CD4-positive, alpha-beta memory T cell (primary cell): Measurements from ENCODE around the gene S100Z. TPM values are rescaled to one million over a fixed set of nuclear protein-coding genes. Genes with fewer than 3 reads are reported as not detected.
A peak's percentile ranks its signal among the peaks of the same experiment; 100 is the strongest.

ENCODE experiments used
- CTCF ChIA-PET: fragments of 350-600 bp; sonication (Branson Sonifier 250); formaldehyde crosslinking; loops from one replicate; lab custom pipeline; 2021; ENCODE audit warnings: inconsistent platforms; ENCODE audit not compliant: partially characterized antibody; lab: Charles Lee
- POLR2A ChIA-PET: fragments of 350-600 bp; sonication (Branson Sonifier 250); formaldehyde crosslinking; loops from one replicate; lab custom pipeline; 2021; ENCODE audit not compliant: partially characterized antibody; lab: Charles Lee
- DNase-seq, 5 donors: peaks; one replicate each; pipeline versions ENCODE4 v3.0.0 to v3.0.0-alpha.2; 2020 to 2022; ENCODE audit warnings: mixed read lengths in 1 of 5
- H3K27ac ChIP-seq: one replicate; pipeline ENCODE4 v1.7.0; 2013; ENCODE audit warnings: low read depth, low read length
- H3K27me3 ChIP-seq: 2 replicates; pipeline ENCODE4 v1.7.0; 2013; ENCODE audit warnings: mild to moderate bottlenecking, low read length, moderate library complexity; ENCODE audit not compliant: insufficient read depth
- H3K36me3 ChIP-seq: 2 replicates; pipeline ENCODE4 v1.7.0; 2013; ENCODE audit warnings: mild to moderate bottlenecking, low read length, moderate library complexity; ENCODE audit not compliant: insufficient read depth
- H3K4me1 ChIP-seq: 2 replicates; pipeline ENCODE4 v1.7.0; 2013; ENCODE audit warnings: mild to moderate bottlenecking, low read length, moderate library complexity; ENCODE audit not compliant: insufficient read depth
- H3K4me3 ChIP-seq, 2 donors: one replicate each; pipeline ENCODE4 v1.7.0; 2013; ENCODE audit warnings: low read length in 2 of 2, mild to moderate bottlenecking in 1 of 2
- H3K9me3 ChIP-seq, 2 donors: one replicate each; pipeline ENCODE4 v1.7.0; 2013; ENCODE audit warnings: low read length in 2 of 2, control low read depth in 1 of 2; ENCODE audit not compliant: control insufficient read depth in 1 of 2
- H3K27ac Mint-ChIP-seq, 7 donors: one replicate each; pipeline ENCODE4 v1.8.0; 2020 to 2021; ENCODE audit warnings: mixed read lengths in 7 of 7, mild to moderate bottlenecking in 6 of 7, inconsistent platforms in 3 of 7, moderate library complexity in 3 of 7
- H3K27me3 Mint-ChIP-seq, 2 donors: one replicate each; pipeline ENCODE4 v1.8.0; 2020 to 2021; ENCODE audit warnings: mixed read lengths in 2 of 2
- H3K36me3 Mint-ChIP-seq, 2 donors: one replicate each; pipeline ENCODE4 v1.8.0; 2020 to 2021; ENCODE audit warnings: mixed read lengths in 2 of 2, inconsistent platforms in 1 of 2, mild to moderate bottlenecking in 1 of 2
- H3K4me1 Mint-ChIP-seq, 4 donors: one replicate each; pipeline ENCODE4 v1.8.0; 2020 to 2021; ENCODE audit warnings: mixed read lengths in 4 of 4, mild to moderate bottlenecking in 1 of 4
- H3K4me3 Mint-ChIP-seq, 8 donors: one replicate each; pipeline ENCODE4 v1.8.0; 2020 to 2021; ENCODE audit warnings: mixed read lengths in 8 of 8, mild to moderate bottlenecking in 7 of 8, moderate library complexity in 6 of 8, inconsistent platforms in 3 of 8
- H3K9me3 Mint-ChIP-seq, 8 donors: one replicate each; pipeline ENCODE4 v1.8.0; 2020 to 2021; ENCODE audit warnings: mixed read lengths in 8 of 8, mild to moderate bottlenecking in 5 of 8, inconsistent platforms in 3 of 8, moderate library complexity in 1 of 8
- intact Hi-C: fragments of 100-400 bp; cut with micrococcal nuclease; formaldehyde crosslinking; loops from one replicate; pipeline ENCODE4 v1.15.1; 2023
- polyA plus RNA-seq, 2 donors: library from polyadenylated mRNA; unstranded; fragments of 300-500 nt; fragmentation: Illumina TruSeq; gene quantifications; one replicate each; pipeline ENCODE4 v1.2.3, GENCODE V29; 2021
- total RNA-seq, 2 experiments: library from RNA; stranded (reverse); gene quantifications; one replicate each; pipeline ENCODE4 v1.2.3, GENCODE V29; 2021

The S100Z gene
- total and polyA plus RNA-seq, 4 experiments from 2014 or later: 0.13 to 2.3 (median 1.4) TPM

GRCh38 chr5:76946090-76946489, 96.3 kb downstream of the S100Z start:
- intact Hi-C loops: no loop called here
- Histone ChIP-seq H3K9me3 (no peaks in the 10 kb centered on the region), H3K27me3 (no peaks in the 10 kb centered on the region), H3K27ac (no peak overlapping the region), H3K36me3 (no peaks in the 10 kb centered on the region), H3K4me1 (no peaks in the 10 kb centered on the region), H3K4me3 (no peak overlapping the region)
- H3K4me1 Mint-ChIP-seq: no peaks in the 10 kb centered on the region
- peaks cover 0 to 2% (median 0%) of the 10 kb centered on the region in 8 donors for H3K9me3 Mint-ChIP-seq
- peaks cover 8 to 15% of the 10 kb centered on the region in 2 donors for H3K27me3 Mint-ChIP-seq
- H3K36me3 Mint-ChIP-seq: no peaks in the 10 kb centered on the region
- H3K27ac Mint-ChIP-seq: no peak overlapping the region
- H3K4me3 Mint-ChIP-seq: no peak overlapping the region
- DNase-seq: no peak
- ChIA-PET POLR2A (no interaction called here), CTCF (no interaction called here)

- Mint-ChIP-seq H3K9me3 (no peaks in the 10 kb centered on the region), H3K27ac (no peak overlapping the region), H3K36me3 (no peaks in the 10 kb centered on the region), H3K27me3 (peaks cover 8 to 22% of the 10 kb centered on the region in 2 donors), H3K4me1 (no peaks in the 10 kb centered on the region), H3K4me3 (no peak overlapping the region)
- Histone ChIP-seq H3K36me3 (no peaks in the 10 kb centered on the region), H3K9me3 (no peaks in the 10 kb centered on the region), H3K4me1 (no peaks in the 10 kb centered on the region), H3K4me3 (no peak overlapping the region), H3K27me3 (no peaks in the 10 kb centered on the region), H3K27ac (no peak overlapping the region)
- intact Hi-C loops: no loop called here
- POLR2A ChIA-PET: no interaction called here
- CTCF ChIA-PET: no interaction called here
- no peak for DNase-seq
Measured at GRCh38 chr5:76947082-76947503, 97.3 kb downstream of the S100Z start.

- H3K4me3 ChIP-seq: no peak within 1 kb of the TSS
- CTCF ChIA-PET: no interaction called here
- no peak for DNase-seq
Measured at GRCh38 chr5:76952795-76953536, 103.2 kb downstream of the S100Z start, which contains the start of gene CRHBP. TSS of gene CRHBP (plus strand) at chr5:76953045. CDS start at chr5:76953135, 90 bp downstream.

DNA sequence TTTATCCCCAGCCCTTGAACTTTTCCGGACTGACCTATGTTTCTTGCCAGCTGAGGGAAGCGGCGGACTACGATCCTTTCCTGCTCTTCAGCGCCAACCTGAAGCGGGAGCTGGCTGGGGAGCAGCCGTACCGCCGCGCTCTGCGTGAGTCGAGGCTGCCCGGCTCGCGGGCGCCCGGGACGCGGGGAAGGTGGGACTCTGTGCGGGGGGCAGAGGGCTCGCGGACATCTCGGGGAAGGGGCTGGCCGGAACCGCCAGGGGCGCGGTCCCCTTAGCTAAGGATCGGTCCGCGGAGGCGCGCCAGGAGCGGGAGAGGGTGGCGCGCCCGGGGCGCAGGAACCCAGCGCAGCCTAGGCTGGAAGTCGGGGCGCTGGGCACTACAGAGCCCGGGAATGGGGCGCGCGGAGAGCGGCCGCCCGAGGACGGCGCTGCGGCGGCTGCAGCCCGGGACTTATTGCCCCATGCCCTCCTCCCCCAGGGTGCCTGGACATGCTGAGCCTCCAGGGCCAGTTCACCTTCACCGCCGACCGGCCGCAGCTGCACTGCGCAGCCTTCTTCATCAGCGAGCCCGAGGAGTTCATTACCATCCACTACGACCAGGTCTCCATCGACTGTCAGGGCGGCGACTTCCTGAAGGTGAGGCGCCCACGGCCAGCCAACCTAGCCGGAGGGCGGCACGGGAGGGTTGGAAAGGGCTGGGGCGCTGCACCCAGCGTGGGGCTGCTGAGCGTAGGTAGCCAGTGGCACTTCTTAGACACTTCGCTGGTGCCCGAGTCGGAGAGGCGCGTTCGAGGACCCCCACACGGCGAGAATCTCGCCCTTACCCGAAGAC, 104.0 kb downstream of the S100Z start:
- DNase-seq: no peak
- POLR2A ChIA-PET: no interaction called here
- no peaks in the 10 kb centered on the region for H3K36me3 Mint-ChIP-seq
- H3K4me1 ChIP-seq: peaks cover 6% of the 10 kb centered on the region
- no peak overlapping the region for H3K27ac ChIP-seq
- intact Hi-C loops: no loop called here
- no peaks in the 10 kb centered on the region for H3K9me3 ChIP-seq
- no peaks in the 10 kb centered on the region for H3K36me3 ChIP-seq
- CTCF ChIA-PET: no interaction called here
- H3K4me3 Mint-ChIP-seq: peak overlapping the region in 3 of 8 donors; percentile 25 to 55 (median 36)
- H3K4me1 Mint-ChIP-seq: peaks cover 0 to 18% (median 3%) of the 10 kb centered on the region in 4 donors
- H3K4me3 ChIP-seq: no peak overlapping the region
- H3K27ac Mint-ChIP-seq: no peak overlapping the region
- H3K27me3 ChIP-seq: peaks cover 16% of the 10 kb centered on the region
- H3K9me3 Mint-ChIP-seq: no peaks in the 10 kb centered on the region
- peaks cover 25 to 39% of the 10 kb centered on the region in 2 donors for H3K27me3 Mint-ChIP-seq

More at GRCh38 chr5:76952795-76953536, 103.2 kb downstream of the S100Z start, which contains the start of gene CRHBP:
- peaks cover 25 to 44% of the 10 kb centered on the region in 2 donors for H3K27me3 Mint-ChIP-seq
- Histone ChIP-seq H3K36me3 (no peaks in the 10 kb centered on the region), H3K27ac (no peak within 1 kb of the TSS), H3K27me3 (peaks cover 16% of the 10 kb centered on the region), H3K4me1 (peaks cover 6% of the 10 kb centered on the region), H3K9me3 (no peaks in the 10 kb centered on the region)
- H3K4me3 Mint-ChIP-seq: peak within 1 kb of the TSS in 3 of 8 donors; percentile 25 to 55 (median 36)
- H3K27ac Mint-ChIP-seq: no peak within 1 kb of the TSS
- intact Hi-C loops: no loop called here
- H3K4me1 Mint-ChIP-seq: peaks cover 0 to 18% (median 3%) of the 10 kb centered on the region in 4 donors
- H3K9me3 Mint-ChIP-seq: no peaks in the 10 kb centered on the region
- H3K36me3 Mint-ChIP-seq: no peaks in the 10 kb centered on the region
- POLR2A ChIA-PET: no interaction called here

GRCh38 chr5:76954383-76954763, 104.6 kb downstream of the S100Z start:
- H3K36me3 Mint-ChIP-seq: no peaks in the 10 kb centered on the region
- H3K9me3 Mint-ChIP-seq: no peaks in the 10 kb centered on the region
- intact Hi-C loops: no loop called here
- H3K4me1 Mint-ChIP-seq: peaks cover under 1 to 18% (median 5%) of the 10 kb centered on the region in 4 donors
- ChIA-PET CTCF (no interaction called here), POLR2A (no interaction called here)
- no peak for DNase-seq
- H3K27me3 Mint-ChIP-seq: peaks cover 25 to 39% of the 10 kb centered on the region in 2 donors
- H3K27ac Mint-ChIP-seq: no peak overlapping the region
- Histone ChIP-seq H3K4me1 (peaks cover 6% of the 10 kb centered on the region), H3K9me3 (no peaks in the 10 kb centered on the region), H3K4me3 (no peak overlapping the region), H3K27ac (no peak overlapping the region), H3K36me3 (no peaks in the 10 kb centered on the region), H3K27me3 (peaks cover 16% of the 10 kb centered on the region)
- peak overlapping the region in 2 of 8 donors; percentile 31 to 55 for H3K4me3 Mint-ChIP-seq

DNA sequence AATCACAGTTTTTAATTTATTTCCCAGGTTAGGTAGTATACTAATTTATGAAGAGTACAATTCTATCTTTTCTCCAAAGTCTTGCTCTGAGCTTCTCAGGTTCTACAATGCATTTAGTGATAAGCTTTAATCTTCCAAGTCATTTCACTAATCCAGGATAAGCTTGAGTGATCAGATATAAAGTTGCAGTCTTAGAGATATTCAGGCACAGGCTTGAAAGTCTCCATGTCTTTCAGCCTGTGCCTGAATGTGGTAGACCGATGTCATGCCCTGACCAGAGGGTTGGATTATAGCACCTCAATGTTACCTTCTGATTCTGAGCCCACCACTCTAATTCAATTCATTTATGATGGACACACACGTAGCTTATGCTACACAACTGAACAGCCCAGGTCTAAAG, 106.2 kb downstream of the S100Z start:
- no peak overlapping the region for H3K4me3 Mint-ChIP-seq
- H3K9me3 ChIP-seq: no peaks in the 10 kb centered on the region
- peaks cover 9 to 23% (median 11%) of the 10 kb centered on the region in 4 donors for H3K4me1 Mint-ChIP-seq
- H3K27me3 Mint-ChIP-seq: peaks cover 25 to 38% of the 10 kb centered on the region in 2 donors
- intact Hi-C loops: no loop called here
- CTCF ChIA-PET: no interaction called here
- no peak overlapping the region for H3K27ac ChIP-seq
- peaks cover 16% of the 10 kb centered on the region for H3K27me3 ChIP-seq
- no peaks in the 10 kb centered on the region for H3K36me3 ChIP-seq
- H3K36me3 Mint-ChIP-seq: no peaks in the 10 kb centered on the region
- peaks cover 6% of the 10 kb centered on the region for H3K4me1 ChIP-seq
- POLR2A ChIA-PET: no interaction called here
- no peak for DNase-seq
- no peak overlapping the region for H3K27ac Mint-ChIP-seq
- H3K9me3 Mint-ChIP-seq: no peaks in the 10 kb centered on the region
- H3K4me3 ChIP-seq: no peak overlapping the region
